ENCODE results near the gene NDUFAF8.
A peak's percentile ranks its signal among the peaks of the same experiment; 100 is the strongest.

Gene NDUFAF8

GRCh38 chr17:81278831-81279230, 39.7 kb downstream of the NDUFAF8 start:
- no peak for DNase-seq

GRCh38 chr17:81279278-81280275, 40.5 kb downstream of the NDUFAF8 start:
- DNase-seq, result no peak

DNA sequence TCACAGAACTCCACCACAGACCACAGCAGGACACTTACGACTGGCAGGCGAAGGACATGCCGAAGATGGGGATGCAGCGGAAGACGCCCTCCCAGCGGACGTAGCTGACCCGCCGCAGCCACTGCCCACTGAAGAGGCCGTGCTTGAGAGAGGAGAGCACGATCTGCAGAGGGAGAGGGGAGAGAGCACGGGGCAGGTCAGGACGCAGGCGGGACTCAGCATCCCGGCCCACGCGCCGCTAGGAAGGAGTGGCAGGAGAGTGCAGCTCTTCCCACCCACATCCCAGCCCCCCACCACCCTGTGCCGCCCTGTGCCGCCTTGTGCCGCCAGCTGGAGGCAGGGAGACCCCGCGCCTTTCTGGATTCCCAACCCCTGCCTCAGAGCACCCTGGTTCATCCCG, 41.5 kb downstream of the NDUFAF8 start:
- no peak for DNase-seq

GRCh38 chr17:81282141-81282540, 43.0 kb downstream of the NDUFAF8 start:
- no peak for DNase-seq

- DNase-seq, result no peak
Measured at GRCh38 chr17:81282876-81283275, 43.8 kb downstream of the NDUFAF8 start.

- DNase-seq, result peak; percentile 59
Measured at GRCh38 chr17:81285179-81285878, 46.2 kb downstream of the NDUFAF8 start.

DNA sequence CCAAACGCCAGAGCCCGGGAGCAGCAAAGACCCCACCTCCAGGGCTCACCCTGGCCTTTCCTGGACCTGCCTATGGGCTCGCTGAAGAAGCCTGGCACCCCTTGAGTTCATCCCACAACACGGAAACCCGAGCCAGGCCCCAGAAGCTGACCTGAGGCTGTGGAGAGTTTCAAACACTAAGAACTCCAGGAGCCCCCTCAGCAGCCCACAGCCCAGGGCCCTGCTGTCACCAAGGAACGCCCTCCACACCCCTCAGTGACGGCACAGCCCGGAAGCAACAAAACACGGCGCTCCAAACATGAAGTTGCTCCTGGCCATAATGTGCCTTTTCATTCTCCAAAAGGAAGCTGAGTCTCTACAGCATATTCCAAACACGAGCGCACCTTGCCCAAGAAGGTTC, 46.8 kb downstream of the NDUFAF8 start:
- no peak for DNase-seq

DNA sequence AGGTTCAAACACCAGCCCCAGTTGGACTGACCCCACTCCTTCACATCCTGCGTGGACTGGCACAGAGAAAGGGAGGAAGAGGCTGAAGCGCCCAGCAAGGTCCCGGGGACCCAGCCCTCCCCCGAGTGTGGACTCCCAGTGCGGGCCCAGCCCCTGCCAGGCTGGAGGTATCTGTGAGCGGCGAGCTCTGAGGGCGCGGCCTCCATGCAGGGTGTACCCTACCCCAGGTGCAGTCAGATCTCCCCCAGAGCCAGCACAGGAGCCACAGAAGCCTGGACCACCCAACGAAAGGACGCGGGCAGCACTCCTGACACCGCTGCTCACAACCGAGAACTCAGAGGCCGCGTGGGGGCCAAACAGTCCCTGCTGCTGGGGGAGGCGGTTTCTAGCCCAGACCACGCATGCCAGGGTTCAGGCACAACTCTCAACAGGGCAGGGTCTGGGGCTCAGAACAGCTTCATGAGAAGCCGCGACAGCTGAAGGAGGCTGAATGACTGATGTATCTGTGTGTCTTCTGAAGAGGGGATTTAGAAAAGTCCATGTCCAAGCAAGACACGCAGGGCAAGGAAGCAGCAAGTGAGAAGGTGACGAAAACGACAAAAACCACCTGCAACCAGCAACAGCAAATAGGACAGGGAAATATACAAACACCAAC, 47.5 kb downstream of the NDUFAF8 start:
- DNase-seq, result no peak

GRCh38 chr17:81287152-81287551, 48.0 kb downstream of the NDUFAF8 start:
- no peak for DNase-seq

- no peak for DNase-seq
Measured at GRCh38 chr17:81287741-81288430, 48.8 kb downstream of the NDUFAF8 start.

GRCh38 chr17:81288715-81289114, 49.6 kb downstream of the NDUFAF8 start:
- DNase-seq, result no peak

DNA sequence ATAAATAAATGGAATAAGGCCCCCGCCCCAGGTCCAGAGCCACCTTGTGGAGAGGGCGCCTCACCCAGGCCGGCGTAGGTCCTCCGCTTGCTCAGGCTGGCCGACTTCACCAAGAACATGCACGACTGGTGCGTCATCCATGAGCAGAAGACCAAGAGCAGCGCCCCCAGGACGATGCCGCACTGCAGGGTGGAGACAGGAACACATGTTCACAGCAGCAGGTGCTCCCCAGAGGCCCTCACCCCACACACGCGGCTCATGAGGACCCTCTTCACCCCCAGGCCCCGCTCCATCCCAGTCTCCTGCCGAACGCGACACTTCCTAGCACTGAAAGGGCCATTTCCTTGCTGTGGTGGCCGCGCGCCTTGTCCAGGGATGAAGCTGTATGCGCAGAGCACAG, 50.5 kb downstream of the NDUFAF8 start:
- no peak for DNase-seq

- DNase-seq, result no peak
Measured at GRCh38 chr17:81290230-81290629, 51.1 kb downstream of the NDUFAF8 start.
